Ishikawa (cell line): ENCODE data around the gene PRPF8.

ENCODE experiments used
- MAX ChIP-seq: IDR thresholded peaks from 2 replicates; pipeline ENCODE4 v1.6.1; 2012
- NFIC ChIP-seq: IDR thresholded peaks from 2 replicates; pipeline ENCODE4 v1.6.1; 2012
- TEAD4 ChIP-seq: IDR thresholded peaks from 2 replicates; pipeline ENCODE4 v1.6.1; 2012
- YY1 ChIP-seq: IDR thresholded peaks from 2 replicates; pipeline ENCODE4 v1.6.1; 2012; ENCODE audit warnings: low read depth

DNA sequence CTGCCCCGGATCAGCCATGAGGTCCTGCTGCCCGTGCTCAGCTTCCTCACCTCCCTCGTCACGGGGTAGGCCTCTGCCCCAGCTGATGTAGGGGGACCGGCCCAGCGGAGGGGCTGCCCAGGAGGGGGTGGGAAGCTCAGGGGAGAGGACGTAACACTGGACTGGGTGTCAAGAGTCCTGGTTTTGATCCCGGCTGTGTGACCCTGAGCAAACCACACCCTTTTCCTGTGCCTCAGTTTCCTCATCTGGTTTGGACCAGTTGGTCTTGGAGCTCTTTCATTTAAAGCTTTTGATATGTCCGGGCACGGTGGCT, 46.5 kb upstream of the PRPF8 start:
- TF ChIP-seq YY1 = no peak
- no peak for TF ChIP-seq TEAD4
- no peak for TF ChIP-seq MAX
- no peak for TF ChIP-seq NFIC
